Suppressor macrophage treated with lipopolysaccharide for 1 hour (primary cell): ENCODE measurements around the gene GRWD1.
A peak's percentile ranks its signal among the peaks of the same experiment; 100 is the strongest.

Experiments
- DNase-seq, 3 donors: peaks; one replicate each; pipeline ENCODE4 v3.0.0-alpha.2; 2020 to 2022

GRWD1 gene

GRCh38 chr19:48499316-48500090 lies 53.7 kb downstream of the GRWD1 start:
- DNase-seq = no peak

- no peak for DNase-seq
These were observed 55.2 kb downstream of the GRWD1 start for GRCh38 chr19:48500830-48501493.

- peak; percentile 55 to 86 (median 59) for DNase-seq
These were observed 55.9 kb downstream of the GRWD1 start for GRCh38 chr19:48501494-48502349.

GRCh38 chr19:48502350-48503018 lies 56.7 kb downstream of the GRWD1 start:
- DNase-seq = no peak

GRCh38 chr19:48506138-48506733 lies 60.5 kb downstream of the GRWD1 start:
- peak; percentile 60 to 77 (median 74) for DNase-seq
